Subcutaneous adipose tissue (tissue), 4 donors: ENCODE data around the gene CYTH2. TPM values are rescaled to one million over a fixed set of nuclear protein-coding genes. Genes with fewer than 3 reads are reported as not detected.

Experiments
- CTCF ChIP-seq: fragments of 450-650 bp; IDR thresholded peaks from one replicate; pipeline ENCODE4 v1.5.1; 2016; ENCODE audit warnings: low read depth, mild to moderate bottlenecking, control low read depth, antibody characterized with exemption, moderate library complexity
- total RNA-seq, 4 donors: library from RNA; depleted of rRNA; stranded (reverse); fragments of >200 nt; gene quantifications; one replicate each; pipeline ENCODE4 v1.1.0, GENCODE V29; 2016

CYTH2 gene
- total RNA-seq, 4 donors from 2014 or later: 15.8 to 64.0 (median 31.5) TPM

GRCh38 chr19:48465215-48465614, 4.0 kb upstream of the CYTH2 start:
- TF ChIP-seq CTCF: no peak

GRCh38 chr19:48466561-48467325, 2.4 kb upstream of the CYTH2 start:
- TF ChIP-seq CTCF: no peak

GRCh38 chr19:48468772-48469288, 339 bp upstream of the CYTH2 start:
- TF ChIP-seq CTCF: no peak

- no peak for TF ChIP-seq CTCF
Measured at GRCh38 chr19:48469934-48470680, 938 bp downstream of the CYTH2 start.

GRCh38 chr19:48470856-48471255, 1.7 kb downstream of the CYTH2 start:
- TF ChIP-seq CTCF: no peak

- no peak for TF ChIP-seq CTCF
Measured at GRCh38 chr19:48471836-48472235, 2.7 kb downstream of the CYTH2 start.

GRCh38 chr19:48473161-48473966, 4.2 kb downstream of the CYTH2 start:
- TF ChIP-seq CTCF: no peak
